Lung (tissue), 12 donors: Measurements from ENCODE around the gene CDH23. TPM values are rescaled to one million over a fixed set of nuclear protein-coding genes. Genes with fewer than 3 reads are reported as not detected.

ENCODE experiments used
- ATAC-seq: fragments of 200-7000 bp; cut with Tn5 transposase; one replicate; pipeline ENCODE4 v1.9.1; 2020; ENCODE audit warnings: moderate number of reproducible peaks; ENCODE audit not compliant: insufficient read depth, low FRiP score
- DNase-seq, 3 donors: peaks; one replicate each; pipeline ENCODE4 v3.0.0-alpha.2; 2013 to 2017
- H3K27ac ChIP-seq, 2 donors: one replicate each; pipeline ENCODE4 v1.5.1; 2013; ENCODE audit warnings: mild to moderate bottlenecking in 2 of 2, moderate library complexity in 2 of 2, control low read depth in 1 of 2, inconsistent platforms in 1 of 2, low read depth in 1 of 2, low read length in 1 of 2
- H3K27me3 ChIP-seq, 3 donors: one replicate each; pipeline ENCODE4 v1.5.1; 2013; ENCODE audit warnings: low read length in 2 of 3; ENCODE audit not compliant: control insufficient read depth in 3 of 3, insufficient read depth in 3 of 3
- H3K36me3 ChIP-seq, 4 donors: one replicate each; pipeline ENCODE4 v1.5.1; 2013; ENCODE audit warnings: low read length in 4 of 4, mild to moderate bottlenecking in 1 of 4, moderate library complexity in 1 of 4; ENCODE audit not compliant: control insufficient read depth in 4 of 4, insufficient read depth in 4 of 4
- H3K4me1 ChIP-seq, 5 donors: one replicate each; pipeline ENCODE4 v1.5.1; 2013; ENCODE audit warnings: low read length in 5 of 5, mild to moderate bottlenecking in 2 of 5, moderate library complexity in 1 of 5; ENCODE audit not compliant: control insufficient read depth in 5 of 5, insufficient read depth in 5 of 5
- H3K4me3 ChIP-seq: one replicate; pipeline ENCODE4 v1.5.1; 2013; ENCODE audit warnings: mild to moderate bottlenecking, control low read depth, moderate library complexity
- H3K9ac ChIP-seq, 2 donors: one replicate each; pipeline ENCODE4 v1.5.1; 2013; ENCODE audit warnings: low read length in 2 of 2, control low read depth in 1 of 2; ENCODE audit not compliant: insufficient read depth in 1 of 2
- H3K9me3 ChIP-seq, 4 donors: one replicate each; pipeline ENCODE4 v1.5.1; 2013; ENCODE audit warnings: low read length in 3 of 4, mild to moderate bottlenecking in 1 of 4, moderate library complexity in 1 of 4; ENCODE audit not compliant: control insufficient read depth in 4 of 4, insufficient read depth in 3 of 4
- CTCF ChIP-seq: IDR thresholded peaks from 2 replicates; pipeline ENCODE4 v1.5.1; 2012; ENCODE audit warnings: mild to moderate bottlenecking; ENCODE audit errors: control extremely low read depth, extremely low read depth
- WGBS, 2 donors: extraction: QIAGEN DNeasy Blood & Tissue Kit; methylation state at CpG; one replicate each; pipeline ENCODE4 v1.1.7; 2013; 5-methylcytosine and 5-hydroxymethylcytosine counted together
- polyA plus RNA-seq, 2 donors: library from polyadenylated mRNA; stranded (reverse); fragments of 200-250 nt; gene quantifications; one replicate each; pipeline ENCODE4 v1.2.1, GENCODE V29; 2013
- total RNA-seq, 2 donors: library from RNA; depleted of rRNA in 1 of 2; stranded (reverse); fragments of >200 nt in 1 of 2; gene quantifications; one replicate each; pipeline ENCODE4 v1.2.1, GENCODE V29; 2014 to 2021
- donor health status: control.
- donor health status: control.
- donor health status: Bipolar disorder and iron deficiency.
- donor health status: healthy.
- donor health status: DM: yes; HTN: yes; CAD: no.

Gene CDH23
- total and polyA plus RNA-seq, 4 donors: 4.5 to 29.5 (median 6.0) TPM

- ATAC-seq: no peak
- DNase-seq: no peak
- H3K36me3 ChIP-seq: peaks cover 37 to 84% (median 51%) of the 10 kb centered on the region in 4 donors
- no peaks in the 10 kb centered on the region for H3K4me1 ChIP-seq
- no peaks in the 10 kb centered on the region for H3K9me3 ChIP-seq
- no peak overlapping the region for H3K27ac ChIP-seq
- TF ChIP-seq CTCF: no peak
- no peak overlapping the region for H3K9ac ChIP-seq
- 63 to 85% methylated on average over 4 of the region's 4 CpGs for WGBS, 2 donors
- no peak overlapping the region for H3K4me3 ChIP-seq
- H3K27me3 ChIP-seq: no peaks in the 10 kb centered on the region
Observed at GRCh38 chr10:71823356-71823755, 426.6 kb downstream of the CDH23 start.

- Histone ChIP-seq H3K27ac (peak overlapping the region in 1 of 2 donors; percentile 16), H3K4me3 (no peak overlapping the region), H3K36me3 (peaks cover 37 to 81% (median 55%) of the 10 kb centered on the region in 4 donors), H3K9me3 (no peaks in the 10 kb centered on the region), H3K9ac (no peak overlapping the region), H3K27me3 (no peaks in the 10 kb centered on the region), H3K4me1 (no peaks in the 10 kb centered on the region)
- no peak for ATAC-seq
- TF ChIP-seq CTCF: no peak
- 85 to 89% methylated on average over 3 of the region's 3 CpGs for WGBS, 2 donors
- DNase-seq: no peak
Observed at GRCh38 chr10:71824333-71824732, 427.6 kb downstream of the CDH23 start.

GRCh38 chr10:71825217-71825616 is 428.5 kb downstream of the CDH23 start:
- Histone ChIP-seq H3K9me3 (no peaks in the 10 kb centered on the region), H3K4me1 (no peaks in the 10 kb centered on the region), H3K27ac (no peak overlapping the region), H3K27me3 (no peaks in the 10 kb centered on the region), H3K9ac (no peak overlapping the region), H3K4me3 (no peak overlapping the region), H3K36me3 (peaks cover 40 to 73% (median 54%) of the 10 kb centered on the region in 4 donors)
- no peak for TF ChIP-seq CTCF
- DNase-seq (no peak), ATAC-seq (no peak)
- WGBS, 2 donors: 79 to 86% methylated on average over 11 of the region's 11 CpGs

GRCh38 chr10:71827852-71828251 is 431.1 kb downstream of the CDH23 start:
- Histone ChIP-seq H3K9me3 (no peaks in the 10 kb centered on the region), H3K36me3 (peaks cover 51 to 72% (median 57%) of the 10 kb centered on the region in 4 donors), H3K4me1 (no peaks in the 10 kb centered on the region), H3K4me3 (no peak overlapping the region), H3K27me3 (no peaks in the 10 kb centered on the region), H3K9ac (no peak overlapping the region), H3K27ac (no peak overlapping the region)
- WGBS, 2 donors: 84 to 92% methylated on average over 6 of the region's 6 CpGs
- ATAC-seq: no peak
- no peak for DNase-seq
- TF ChIP-seq CTCF: no peak
